Fibroblast of the aortic adventitia (primary cell): ENCODE measurements around the gene SEH1L. TPM values are rescaled to one million over a fixed set of nuclear protein-coding genes. Genes with fewer than 3 reads are reported as not detected.
"Not testable (repeated sequence)": the region's sequence is repeated elsewhere in the genome, so short reads cannot be mapped to it uniquely, and the experiment has no call there.

Experiments used
- DNase-seq: peaks from one replicate; pipeline ENCODE4 v3.0.0-alpha.2; 2010; ENCODE audit warnings: low read depth
- H3K4me3 ChIP-seq: 2 replicates; pipeline ENCODE4 v1.5.1; 2011; ENCODE audit warnings: low read depth, mild to moderate bottlenecking, control low read depth, low read length, moderate library complexity
- CTCF ChIP-seq: IDR thresholded peaks from 2 replicates; pipeline ENCODE4 v1.5.1; 2011; ENCODE audit warnings: mild to moderate bottlenecking, low read length, control low read depth, inconsistent platforms; ENCODE audit not compliant: insufficient read depth
- total RNA-seq: library from RNA; depleted of rRNA; stranded (reverse); fragments of >200 nt; gene quantifications from 2 replicates; pipeline ENCODE4 v1.2.3, GENCODE V29; 2012; ENCODE audit warnings: low replicate concordance

The SEH1L gene
- total RNA-seq, 1 donor, result 52.2 TPM

- no peak for TF ChIP-seq CTCF
- H3K4me3 ChIP-seq, result no peak overlapping the region
- no peak for DNase-seq
These were observed 27.7 kb downstream of the SEH1L start for GRCh38 chr18:12975488-12975887.

- DNase-seq, result no peak
- TF ChIP-seq CTCF, result no peak
- no peak overlapping the region for H3K4me3 ChIP-seq
These were observed 28.5 kb downstream of the SEH1L start for GRCh38 chr18:12976305-12976704.

- not testable (repeated sequence) for DNase-seq, H3K4me3 ChIP-seq
These were observed 32.3 kb downstream of the SEH1L start for GRCh38 chr18:12980065-12980464.

GRCh38 chr18:12989397-12990122, 41.7 kb downstream of the SEH1L start:
- H3K4me3 ChIP-seq, result no peak overlapping the region
- no peak for TF ChIP-seq CTCF
- no peak for DNase-seq

GRCh38 chr18:12990123-12990475, 42.3 kb downstream of the SEH1L start:
- DNase-seq, result no peak
- no peak for TF ChIP-seq CTCF
- H3K4me3 ChIP-seq, result peak overlapping the region; percentile 72

- no peak for DNase-seq
- H3K4me3 ChIP-seq, result peak overlapping the region; percentile 72
- TF ChIP-seq CTCF, result no peak
These were observed 42.8 kb downstream of the SEH1L start for GRCh38 chr18:12990641-12990966.

GRCh38 chr18:12990967-12991820, 43.4 kb downstream of the SEH1L start, which contains the start of gene CEP192:
Gene CEP192, plus strand, starts transcription at chr18:12991362. Its CDS starts 8,063 bp downstream, at chr18:12999425.
- H3K4me3 ChIP-seq, result peak within 1 kb of the TSS; percentile 96
- DNase-seq, result peak; percentile 98
- TF ChIP-seq CTCF, result no peak
